Astrocyte (in vitro differentiated cells and primary cell): Measurements from ENCODE around the gene WARS2.

Experiments
- EZH2 ChIP-seq: IDR thresholded peaks from 2 replicates; pipeline ENCODE4 v1.6.1; 2012; ENCODE audit warnings: mild to moderate bottlenecking, low read length, inconsistent platforms; ENCODE audit not compliant: insufficient read depth
- TF ChIP-seq, protein P1 (sequence below): IDR thresholded peaks from 2 replicates; pipeline ENCODE4 v1.5.1; 2011; ENCODE audit warnings: low read depth, mild to moderate bottlenecking, inconsistent platforms, low read length, moderate library complexity; ENCODE audit not compliant: insufficient read depth

DNA sequence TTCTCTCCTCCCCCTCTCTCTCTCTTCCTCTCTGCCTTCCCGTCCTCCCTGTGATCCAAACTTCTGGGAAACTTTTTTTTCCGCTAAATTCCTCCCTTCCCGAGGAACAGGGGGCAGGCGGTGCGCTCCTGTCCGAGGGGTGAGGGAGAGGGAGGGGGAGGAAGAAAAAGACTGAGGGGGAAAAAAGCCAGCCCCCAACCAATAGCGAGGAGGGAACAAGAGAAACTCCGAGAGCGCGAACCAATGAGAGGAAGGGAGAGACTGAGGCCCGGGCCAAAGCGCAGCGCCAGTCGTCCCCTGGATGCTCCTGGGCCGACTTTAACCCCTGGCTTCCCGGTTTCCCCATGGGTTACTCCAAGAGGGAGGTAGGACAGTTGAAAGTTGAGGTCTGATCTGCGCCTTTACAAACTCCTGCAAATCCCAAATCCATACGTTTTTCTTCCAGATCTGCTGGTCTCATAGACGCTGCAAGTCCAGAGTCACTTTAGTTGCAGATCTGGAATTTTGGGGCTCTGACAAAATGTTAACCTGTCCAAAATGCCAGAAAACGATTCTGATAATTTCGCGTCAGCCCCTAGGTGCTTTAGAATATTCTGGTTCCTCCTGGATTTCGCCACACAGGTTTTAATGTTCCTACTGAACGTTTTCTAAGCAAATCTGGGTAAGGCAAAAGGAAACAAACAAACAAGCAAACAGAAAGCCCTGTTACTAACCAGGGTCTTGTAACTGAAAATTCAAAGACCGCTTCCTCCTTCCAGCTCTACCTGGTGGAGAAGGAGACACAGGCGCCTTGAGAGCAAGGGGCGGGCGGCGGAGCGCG is 152.1 kb downstream of the WARS2 start, which contains the start of gene TBX15:
- TF ChIP-seq, protein P1, sequence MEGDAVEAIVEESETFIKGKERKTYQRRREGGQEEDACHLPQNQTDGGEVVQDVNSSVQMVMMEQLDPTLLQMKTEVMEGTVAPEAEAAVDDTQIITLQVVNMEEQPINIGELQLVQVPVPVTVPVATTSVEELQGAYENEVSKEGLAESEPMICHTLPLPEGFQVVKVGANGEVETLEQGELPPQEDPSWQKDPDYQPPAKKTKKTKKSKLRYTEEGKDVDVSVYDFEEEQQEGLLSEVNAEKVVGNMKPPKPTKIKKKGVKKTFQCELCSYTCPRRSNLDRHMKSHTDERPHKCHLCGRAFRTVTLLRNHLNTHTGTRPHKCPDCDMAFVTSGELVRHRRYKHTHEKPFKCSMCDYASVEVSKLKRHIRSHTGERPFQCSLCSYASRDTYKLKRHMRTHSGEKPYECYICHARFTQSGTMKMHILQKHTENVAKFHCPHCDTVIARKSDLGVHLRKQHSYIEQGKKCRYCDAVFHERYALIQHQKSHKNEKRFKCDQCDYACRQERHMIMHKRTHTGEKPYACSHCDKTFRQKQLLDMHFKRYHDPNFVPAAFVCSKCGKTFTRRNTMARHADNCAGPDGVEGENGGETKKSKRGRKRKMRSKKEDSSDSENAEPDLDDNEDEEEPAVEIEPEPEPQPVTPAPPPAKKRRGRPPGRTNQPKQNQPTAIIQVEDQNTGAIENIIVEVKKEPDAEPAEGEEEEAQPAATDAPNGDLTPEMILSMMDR, result no peak
- TF ChIP-seq EZH2, result no peak
